Measurements from ENCODE around the gene LCP2.

LCP2 gene

DNA sequence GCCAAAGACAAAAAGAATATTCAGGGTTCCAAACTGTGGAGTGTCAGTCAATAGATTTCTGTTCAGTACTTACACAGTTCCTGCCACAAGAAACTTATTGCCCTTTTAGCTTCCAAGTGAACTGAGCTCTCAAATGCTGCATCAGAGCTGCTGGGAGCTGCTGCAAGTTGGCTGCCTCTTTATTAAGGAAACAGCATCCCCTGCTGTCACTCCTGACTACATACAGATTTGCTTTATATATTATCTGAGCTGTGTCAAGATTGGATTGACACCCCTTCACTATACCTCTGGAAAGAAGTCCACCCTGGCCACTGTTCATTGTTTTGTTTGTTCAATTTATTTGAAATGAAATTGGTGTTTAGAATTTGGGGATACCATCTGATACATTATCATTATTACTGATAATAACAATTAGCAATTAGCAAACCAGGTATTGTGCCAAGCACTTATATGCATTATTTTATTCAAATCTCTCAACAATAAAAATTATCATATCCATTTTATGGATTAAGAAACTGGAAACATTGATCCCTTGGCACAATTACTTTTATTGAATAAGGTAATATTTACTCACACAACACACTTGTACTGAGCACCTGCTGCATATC lies 81.2 kb downstream of the LCP2 start:
- peak; percentile 43 for DNase-seq (ENCODE audit: low spot score)

DNA sequence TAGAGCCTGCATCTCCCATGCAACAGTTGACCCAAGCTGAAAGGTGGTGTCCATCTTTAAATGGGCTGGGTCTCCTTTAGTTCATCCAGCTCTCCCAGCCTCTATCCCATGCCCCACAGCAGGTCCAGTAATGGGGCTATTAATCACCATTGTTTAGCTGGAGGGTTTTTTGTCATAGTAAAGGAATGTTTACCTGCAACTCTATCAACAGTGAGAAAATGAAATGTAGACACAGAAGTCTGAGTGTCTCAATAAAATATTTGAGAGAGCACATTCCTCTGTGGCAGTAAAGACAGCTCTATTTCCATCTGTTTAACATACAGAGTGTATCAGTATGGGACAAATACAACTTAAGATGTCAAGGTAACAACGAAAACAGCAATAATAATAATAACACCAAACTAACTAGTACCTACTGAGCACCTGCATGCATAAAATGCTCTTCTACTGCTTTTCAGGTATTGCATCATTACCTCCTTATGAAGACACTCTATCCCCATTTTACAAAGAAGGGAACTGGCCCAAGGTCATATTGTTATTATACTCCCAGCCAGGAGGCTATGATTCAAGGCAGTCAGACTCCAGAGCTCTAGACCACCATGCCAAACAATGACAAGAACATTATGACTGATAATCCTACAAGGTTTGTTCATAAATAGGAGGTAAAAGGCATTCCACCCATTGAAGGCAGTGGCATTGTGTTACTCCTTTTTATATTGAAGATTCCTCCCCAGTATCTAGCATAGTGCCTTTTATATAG lies 85.8 kb downstream of the LCP2 start:
- no peak for DNase-seq (ENCODE audit: low spot score)

- no peak for DNase-seq (ENCODE audit: low spot score)
These were observed 90.6 kb downstream of the LCP2 start for GRCh38 chr5:170206958-170207357.

GRCh38 chr5:170206216-170206615 lies 91.4 kb downstream of the LCP2 start:
- no peak for DNase-seq (ENCODE audit: low spot score)

GRCh38 chr5:170204202-170204601 lies 93.4 kb downstream of the LCP2 start:
- no peak for DNase-seq (ENCODE audit: low spot score)

DNA sequence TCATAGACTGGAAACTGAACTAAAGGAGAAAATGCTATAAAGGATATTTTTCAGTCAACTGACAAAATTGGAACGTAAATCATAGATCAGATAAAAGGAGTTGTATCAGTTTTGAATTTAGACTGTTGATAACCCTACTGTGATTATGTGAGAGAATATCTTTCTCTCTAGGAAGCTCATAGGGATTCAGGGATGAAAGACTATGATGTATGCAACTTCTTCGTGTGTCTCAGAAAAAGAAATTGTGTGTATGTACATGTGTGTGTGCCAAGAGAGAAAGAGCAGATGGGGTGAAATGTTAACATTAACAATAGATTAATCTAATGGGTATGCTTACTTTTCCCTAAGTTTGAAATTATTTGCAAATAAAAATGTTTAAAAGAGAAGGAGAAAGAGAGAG lies 95.5 kb downstream of the LCP2 start:
- no peak for DNase-seq (ENCODE audit: low spot score)

- no peak for DNase-seq (ENCODE audit: low spot score)
These were observed 96.3 kb downstream of the LCP2 start for GRCh38 chr5:170201311-170201710.

GRCh38 chr5:170200876-170201275 lies 96.7 kb downstream of the LCP2 start:
- no peak for DNase-seq (ENCODE audit: low spot score)
